DLD1 (cell line): ENCODE data around the gene FADS2.

Experiments used
- in situ Hi-C: cut with HindIII; loops from 2 replicates; pipeline ENCODE4 v1.10.0; 2017; ENCODE audit warnings: low sequenced_read_pairs

Gene FADS2

GRCh38 chr11:61916737-61917333 lies 88.7 kb downstream of the FADS2 start:
- in situ Hi-C loops, result loop anchor here (25.0 kb wide), 1 partner anchor 145 kb away; no protein-coding TSS in a partner anchor
